Lower lobe of right lung (tissue), 2 donors: ENCODE data around the gene PSMD11. TPM values are rescaled to one million over a fixed set of nuclear protein-coding genes. Genes with fewer than 3 reads are reported as not detected.

ENCODE experiments used
- ATAC-seq, 2 donors: fragments of 200-7000 bp; cut with Tn5 transposase; one replicate each; pipeline ENCODE4 v1.9.1; 2020 to 2022; ENCODE audit warnings: mild to moderate bottlenecking in 2 of 2, moderate library complexity in 2 of 2
- DNase-seq: peaks from one replicate; pipeline ENCODE4 v3.0.0-alpha.2; 2020
- H3K27ac ChIP-seq: fragments of 200-600 bp; one replicate; pipeline ENCODE4 v1.8.0; 2022
- H3K27me3 ChIP-seq: fragments of 200-600 bp; one replicate; pipeline ENCODE4 v1.8.0; 2022; ENCODE audit warnings: low read depth
- H3K36me3 ChIP-seq: fragments of 200-600 bp; one replicate; pipeline ENCODE4 v1.8.0; 2022; ENCODE audit warnings: mild to moderate bottlenecking
- H3K4me1 ChIP-seq: fragments of 200-600 bp; one replicate; pipeline ENCODE4 v1.8.0; 2022
- H3K4me3 ChIP-seq: fragments of 200-600 bp; one replicate; pipeline ENCODE4 v1.8.0; 2022; ENCODE audit warnings: mild to moderate bottlenecking
- H3K9me3 ChIP-seq: fragments of 200-600 bp; one replicate; pipeline ENCODE4 v1.8.0; 2022
- intact Hi-C: fragments of 100-400 bp; cut with DNase I; formaldehyde crosslinking; loops from one replicate; pipeline ENCODE4 v1.11.0; 2022
- total RNA-seq: library from RNA; stranded (reverse); fragmentation: NEBNext Ultra II Directional; extraction: Animal tissue kit (Norgen Biotek cat#: 25700); gene quantifications from one replicate; pipeline ENCODE4 v1.2.1, GENCODE V29; 2021
- TF ChIP-seq, protein P1 (sequence below): fragments of 200-600 bp; IDR thresholded peaks from one replicate; pipeline ENCODE4 v1.8.0; 2022; ENCODE audit warnings: antibody characterized with exemption, mild to moderate bottlenecking
- donor health status: DM: no; HTN: yes; CAD: no; lungs with severe emphysema.

Gene PSMD11
- total RNA-seq, 1 donor from 2014 or later, result 57.2 TPM

- H3K4me1 ChIP-seq, result peaks cover 41% of the 10 kb centered on the region
- TF ChIP-seq, protein P1, sequence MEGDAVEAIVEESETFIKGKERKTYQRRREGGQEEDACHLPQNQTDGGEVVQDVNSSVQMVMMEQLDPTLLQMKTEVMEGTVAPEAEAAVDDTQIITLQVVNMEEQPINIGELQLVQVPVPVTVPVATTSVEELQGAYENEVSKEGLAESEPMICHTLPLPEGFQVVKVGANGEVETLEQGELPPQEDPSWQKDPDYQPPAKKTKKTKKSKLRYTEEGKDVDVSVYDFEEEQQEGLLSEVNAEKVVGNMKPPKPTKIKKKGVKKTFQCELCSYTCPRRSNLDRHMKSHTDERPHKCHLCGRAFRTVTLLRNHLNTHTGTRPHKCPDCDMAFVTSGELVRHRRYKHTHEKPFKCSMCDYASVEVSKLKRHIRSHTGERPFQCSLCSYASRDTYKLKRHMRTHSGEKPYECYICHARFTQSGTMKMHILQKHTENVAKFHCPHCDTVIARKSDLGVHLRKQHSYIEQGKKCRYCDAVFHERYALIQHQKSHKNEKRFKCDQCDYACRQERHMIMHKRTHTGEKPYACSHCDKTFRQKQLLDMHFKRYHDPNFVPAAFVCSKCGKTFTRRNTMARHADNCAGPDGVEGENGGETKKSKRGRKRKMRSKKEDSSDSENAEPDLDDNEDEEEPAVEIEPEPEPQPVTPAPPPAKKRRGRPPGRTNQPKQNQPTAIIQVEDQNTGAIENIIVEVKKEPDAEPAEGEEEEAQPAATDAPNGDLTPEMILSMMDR, result no peak
- H3K27ac ChIP-seq, result no peak overlapping the region
- peak overlapping the region; percentile 60 for H3K4me3 ChIP-seq
- no peaks in the 10 kb centered on the region for H3K36me3 ChIP-seq
- no peaks in the 10 kb centered on the region for H3K9me3 ChIP-seq
- H3K27me3 ChIP-seq, result no peaks in the 10 kb centered on the region
- intact Hi-C loops, result no loop called here
- ATAC-seq (no peak), DNase-seq (peak; percentile 45)
These were observed 43.3 kb downstream of the PSMD11 start for GRCh38 chr17:32487473-32488176.

- DNase-seq, result peak; percentile 31
- H3K4me3 ChIP-seq, result no peak overlapping the region
These were observed 43.9 kb downstream of the PSMD11 start for GRCh38 chr17:32488177-32488542.

GRCh38 chr17:32488604-32489180 is 44.4 kb downstream of the PSMD11 start:
- Histone ChIP-seq H3K36me3 (no peaks in the 10 kb centered on the region), H3K4me1 (peaks cover 42% of the 10 kb centered on the region), H3K9me3 (no peaks in the 10 kb centered on the region), H3K27me3 (no peaks in the 10 kb centered on the region), H3K4me3 (no peak overlapping the region), H3K27ac (no peak overlapping the region)
- ATAC-seq (no peak), DNase-seq (peak; percentile 41)
- intact Hi-C loops, result no loop called here
- TF ChIP-seq, protein P1, result no peak

More at GRCh38 chr17:32488177-32488542, 43.9 kb downstream of the PSMD11 start:
- no peak overlapping the region for H3K27ac ChIP-seq
- H3K36me3 ChIP-seq, result no peaks in the 10 kb centered on the region
- no peak for ATAC-seq
- no peaks in the 10 kb centered on the region for H3K27me3 ChIP-seq
- H3K9me3 ChIP-seq, result no peaks in the 10 kb centered on the region
- H3K4me1 ChIP-seq, result peaks cover 43% of the 10 kb centered on the region
- intact Hi-C loops, result no loop called here
- TF ChIP-seq, protein P1, result no peak

GRCh38 chr17:32489320-32490100 is 45.2 kb downstream of the PSMD11 start:
- H3K27me3 ChIP-seq, result no peaks in the 10 kb centered on the region
- H3K36me3 ChIP-seq, result no peaks in the 10 kb centered on the region
- no peak for ATAC-seq
- no peaks in the 10 kb centered on the region for H3K9me3 ChIP-seq
- DNase-seq, result peak; percentile 21
- H3K4me3 ChIP-seq, result no peak overlapping the region
- TF ChIP-seq, protein P1, result no peak
- H3K27ac ChIP-seq, result no peak overlapping the region
- peaks cover 42% of the 10 kb centered on the region for H3K4me1 ChIP-seq
- intact Hi-C loops, result no loop called here

DNA sequence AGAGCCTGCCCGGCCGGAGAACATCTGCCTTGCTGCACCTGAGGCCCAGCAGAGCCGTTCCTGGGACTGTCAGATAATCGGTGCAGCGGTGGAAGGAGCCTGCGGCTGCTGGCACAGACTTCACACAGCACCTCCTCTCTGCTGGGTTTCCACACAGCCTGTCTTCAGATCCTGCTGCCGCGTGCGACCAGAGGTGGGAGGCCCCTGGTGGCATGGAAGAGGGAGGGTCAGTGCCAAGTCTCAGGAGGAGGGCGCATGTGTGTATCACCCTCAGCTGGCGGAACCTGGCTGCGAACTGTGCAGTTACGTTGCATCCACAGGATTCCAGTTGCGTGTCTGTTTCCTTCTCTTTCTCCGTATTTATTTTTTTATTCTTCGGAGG is 45.8 kb downstream of the PSMD11 start:
- TF ChIP-seq, protein P1, result no peak
- H3K27me3 ChIP-seq, result no peaks in the 10 kb centered on the region
- no peak for DNase-seq
- H3K4me3 ChIP-seq, result no peak overlapping the region
- H3K9me3 ChIP-seq, result no peaks in the 10 kb centered on the region
- intact Hi-C loops, result no loop called here
- no peaks in the 10 kb centered on the region for H3K36me3 ChIP-seq
- peaks cover 46% of the 10 kb centered on the region for H3K4me1 ChIP-seq
- H3K27ac ChIP-seq, result no peak overlapping the region
- no peak for ATAC-seq
